Esophagus squamous epithelium (tissue), 4 donors: ENCODE results near the gene KIF6.

ENCODE experiments used
- CTCF ChIP-seq, 6 experiments: fragments of 450-650 bp in 4 of 6; fragments of 200-600 bp in 2 of 6; sonication (generic) in 2 of 6; IDR thresholded peaks; one replicate each; pipeline ENCODE4 v1.5.1; 2016 to 2019; ENCODE audit warnings: antibody characterized with exemption in 6 of 6, mild to moderate bottlenecking in 4 of 6, moderate library complexity in 4 of 6
- POLR2A ChIP-seq, 4 donors: fragments of 450-650 bp; IDR thresholded peaks; one replicate each; pipeline ENCODE4 v1.6.1; 2017; ENCODE audit warnings: antibody characterized with exemption in 4 of 4, mild to moderate bottlenecking in 4 of 4, moderate library complexity in 3 of 4

DNA sequence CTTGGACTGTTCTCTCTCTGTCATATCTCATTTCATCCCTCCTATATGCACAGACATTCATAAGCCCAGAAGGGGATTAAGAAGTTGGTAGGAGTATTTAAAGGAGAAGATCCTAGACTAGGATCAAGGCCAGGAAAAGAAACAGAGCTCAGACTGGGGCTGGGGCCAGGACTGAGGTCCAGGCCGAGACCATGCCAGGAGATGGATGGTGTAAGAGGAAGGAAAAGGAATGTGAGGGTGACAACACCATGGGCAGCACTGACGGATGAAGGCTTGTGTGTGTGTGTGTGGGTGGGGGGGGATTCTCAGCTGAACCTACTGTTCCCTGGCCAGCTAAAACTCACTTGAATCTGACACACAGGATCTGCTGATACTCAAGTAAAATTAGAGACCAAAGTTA is 182.1 kb downstream of the KIF6 start:
- TF ChIP-seq CTCF (IDR thresholded peaks at IDR 0.05) (no peak), POLR2A (IDR thresholded peaks at IDR 0.05) (no peak)
